GM18526 (cell line): ENCODE measurements around the gene EMC8.

Experiments used
- POLR2A ChIP-seq: IDR thresholded peaks from 3 replicates; pipeline ENCODE4 v1.6.1; 2011; ENCODE audit not compliant: insufficient read length; ENCODE audit errors: extremely low read depth

EMC8 gene

DNA sequence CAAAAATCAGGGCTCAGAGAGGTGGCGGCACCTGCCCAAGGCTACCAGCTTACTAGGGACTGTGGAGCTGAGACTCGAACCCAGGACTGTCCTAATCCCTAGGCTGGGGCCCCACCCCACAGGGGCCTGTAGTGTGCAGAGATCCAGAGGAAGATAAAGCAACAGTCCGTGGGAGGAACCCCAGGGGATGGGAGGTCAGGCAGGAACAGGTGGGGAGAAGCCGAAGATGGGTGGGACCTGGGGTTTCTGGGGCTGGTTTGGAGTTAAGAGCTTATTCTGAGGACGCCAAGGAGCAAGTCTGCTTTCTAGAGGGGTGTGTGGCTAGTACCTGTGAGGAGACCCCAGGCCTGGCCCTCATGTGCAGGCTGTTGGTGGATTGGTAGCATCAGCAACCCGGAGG lies 63.4 kb downstream of the EMC8 start:
- TF ChIP-seq POLR2A, result no peak

DNA sequence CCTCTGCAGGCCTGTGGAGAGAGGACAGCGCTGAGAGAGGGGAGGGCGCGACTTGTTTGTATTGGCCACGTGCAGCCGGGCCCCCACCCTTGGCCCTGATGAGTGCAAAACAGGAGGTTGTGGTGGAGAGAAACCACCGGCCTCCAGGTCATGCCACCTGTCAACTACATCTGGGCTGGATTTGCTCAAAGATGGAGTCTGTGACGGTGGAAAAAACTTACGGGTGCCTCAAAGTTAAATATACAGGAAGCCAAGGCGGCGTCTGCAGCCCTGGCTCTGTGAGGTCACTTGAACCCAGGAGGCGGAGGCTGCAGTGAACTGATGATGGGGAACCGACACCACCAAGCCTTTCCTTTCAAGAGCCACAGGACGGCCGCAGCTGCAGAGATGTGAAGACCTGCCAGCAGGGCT lies 64.1 kb downstream of the EMC8 start:
- no peak for TF ChIP-seq POLR2A

DNA sequence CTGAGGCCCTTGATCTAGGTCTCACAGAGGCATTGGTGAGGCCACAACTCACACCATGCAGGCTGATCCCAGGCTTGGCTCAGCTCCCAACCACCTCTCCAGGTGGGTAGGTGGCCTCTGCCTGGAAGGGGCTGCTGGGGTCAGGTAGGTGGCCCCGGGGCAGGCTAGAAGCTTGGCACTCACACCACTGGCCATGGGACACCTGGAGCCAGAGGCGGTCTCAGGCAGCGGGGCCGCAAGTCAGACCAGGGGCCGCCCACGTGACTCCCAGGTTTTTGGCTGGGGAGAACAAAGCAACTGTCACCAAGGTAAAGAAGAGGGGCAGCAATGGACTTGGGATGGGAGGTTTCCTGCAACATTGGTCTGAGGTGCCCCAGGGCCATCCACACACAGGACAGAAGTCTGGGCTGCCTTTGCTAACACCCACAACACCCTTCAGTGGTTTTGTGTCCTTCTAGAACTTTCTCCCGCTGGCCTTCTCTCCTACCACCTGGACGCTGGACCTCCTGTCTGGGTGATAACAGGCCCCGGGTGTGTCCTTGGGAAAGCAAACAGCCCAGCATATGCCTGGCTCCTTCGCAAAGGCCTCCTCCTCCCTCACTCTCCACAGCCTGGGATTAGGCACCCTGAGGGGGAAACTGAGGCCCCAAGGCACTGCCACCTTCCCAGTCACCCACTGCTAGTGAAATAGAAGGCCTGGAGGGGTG lies 64.9 kb downstream of the EMC8 start:
- TF ChIP-seq POLR2A, result no peak

DNA sequence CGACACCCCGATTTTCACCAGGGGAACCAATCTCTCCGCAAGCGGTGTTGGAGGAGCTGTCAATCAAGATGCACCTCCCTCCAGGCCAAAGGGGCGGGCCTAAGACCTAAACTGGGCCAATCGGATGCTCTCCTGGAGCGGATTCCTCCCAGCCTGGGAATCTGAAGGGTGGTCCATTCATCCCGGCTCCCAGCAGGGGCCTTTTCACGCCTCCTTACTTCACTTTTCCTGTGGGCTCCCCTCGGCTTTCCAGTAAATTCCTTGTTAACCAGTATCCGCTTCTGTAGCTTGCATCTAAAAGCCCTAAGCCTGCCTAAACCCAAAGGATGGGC lies 65.5 kb downstream of the EMC8 start:
- no peak for TF ChIP-seq POLR2A

DNA sequence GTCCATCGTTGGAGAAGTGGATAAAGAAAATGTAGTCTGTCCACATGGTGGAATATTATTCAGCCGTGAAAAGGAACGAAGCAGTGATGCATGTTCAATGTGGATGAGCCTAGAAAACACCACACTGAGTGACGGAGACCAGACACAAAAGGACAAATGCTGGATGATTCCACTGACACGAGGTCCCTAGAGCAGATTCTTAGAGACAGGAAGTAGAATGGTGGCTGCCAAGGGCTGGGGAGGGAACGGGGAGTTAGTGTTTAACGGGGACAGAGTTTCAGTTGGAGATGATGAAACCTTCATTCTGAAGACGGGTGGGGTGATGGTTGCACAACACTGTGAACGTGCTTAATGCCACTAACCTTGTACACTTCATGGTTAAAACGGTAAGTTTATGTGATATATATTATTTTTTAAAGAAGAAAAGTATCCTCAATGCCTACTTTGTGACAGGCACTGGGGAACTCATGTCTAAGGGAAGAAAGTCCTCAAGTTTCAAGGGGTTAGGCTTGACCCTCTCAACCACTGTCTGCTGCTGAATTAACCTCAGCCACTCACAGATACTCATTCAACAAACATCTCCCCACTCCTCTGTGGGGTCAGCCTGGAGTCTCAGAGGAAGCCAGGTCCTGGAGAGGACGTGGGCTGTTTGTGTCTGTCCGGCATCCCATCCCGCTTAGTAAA lies 66.0 kb downstream of the EMC8 start:
- no peak for TF ChIP-seq POLR2A

DNA sequence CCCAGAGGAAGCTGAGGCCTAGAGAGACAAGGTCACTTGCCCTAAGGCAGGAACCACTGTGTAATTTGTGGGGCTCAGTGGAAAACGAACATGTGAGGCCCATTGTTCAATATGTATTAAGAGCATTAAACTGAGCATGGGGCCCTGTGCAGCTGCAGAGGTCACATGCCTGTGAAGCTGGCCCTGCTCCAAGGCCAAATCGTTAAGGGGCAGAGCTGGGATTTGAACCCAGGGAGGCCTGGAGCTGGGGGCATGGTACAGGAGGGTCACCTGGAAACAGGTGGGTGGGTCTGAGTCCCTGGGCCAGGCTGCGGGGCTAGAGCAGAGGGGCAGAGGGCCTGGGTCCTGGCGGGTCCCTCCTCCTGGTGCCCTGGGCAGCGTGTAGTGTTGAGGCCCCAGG lies 68.2 kb downstream of the EMC8 start:
- TF ChIP-seq POLR2A, result no peak

DNA sequence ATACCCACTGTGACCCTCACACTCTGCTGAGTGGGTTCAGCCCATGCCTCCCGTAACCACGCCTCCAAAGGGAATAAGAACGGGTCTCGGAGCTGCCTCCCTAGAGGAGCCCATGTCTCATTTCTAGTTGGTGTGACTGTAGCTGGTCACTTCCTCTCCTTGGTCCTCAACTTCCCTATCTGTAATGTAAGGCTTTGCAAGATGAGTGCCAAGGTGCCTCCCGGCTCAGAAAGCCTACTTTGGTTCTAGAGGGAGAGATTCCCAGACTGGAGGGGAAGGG lies 69.2 kb downstream of the EMC8 start:
- TF ChIP-seq POLR2A, result no peak

DNA sequence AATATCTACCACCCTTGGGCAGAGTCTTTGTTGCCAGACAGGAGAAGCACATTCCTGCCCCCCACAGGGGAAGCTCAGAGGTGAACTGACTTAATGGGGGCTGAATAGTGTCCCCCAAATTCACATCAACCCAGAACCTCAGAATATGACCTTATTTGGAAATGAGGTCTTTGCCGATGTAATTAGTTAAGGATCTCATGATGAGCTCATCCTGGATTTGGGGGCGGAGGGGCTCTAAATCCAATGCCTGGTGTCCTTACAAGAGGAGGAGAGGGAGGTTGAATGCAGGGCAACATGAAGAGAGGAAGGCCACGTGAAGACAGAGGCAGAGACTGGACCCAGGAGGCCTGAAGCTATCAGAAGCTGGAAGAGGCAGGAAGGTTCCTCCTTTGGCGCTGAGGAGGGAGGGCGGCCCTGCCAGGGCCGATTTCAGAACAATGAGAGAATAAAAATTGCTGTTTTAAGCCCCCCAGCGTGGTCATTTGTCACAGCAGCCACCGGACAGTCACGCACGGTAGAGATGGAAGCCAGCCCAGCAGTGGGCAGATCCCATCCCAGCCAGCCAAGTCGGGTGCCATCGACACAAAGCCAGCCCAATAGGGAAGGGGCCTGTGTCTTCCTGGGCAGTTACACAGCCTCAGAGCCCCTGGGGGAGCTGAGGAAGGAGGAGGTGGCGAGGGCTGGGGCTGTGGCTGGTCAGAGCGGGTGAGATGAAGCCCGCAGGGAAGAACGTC lies 69.7 kb downstream of the EMC8 start:
- no peak for TF ChIP-seq POLR2A

DNA sequence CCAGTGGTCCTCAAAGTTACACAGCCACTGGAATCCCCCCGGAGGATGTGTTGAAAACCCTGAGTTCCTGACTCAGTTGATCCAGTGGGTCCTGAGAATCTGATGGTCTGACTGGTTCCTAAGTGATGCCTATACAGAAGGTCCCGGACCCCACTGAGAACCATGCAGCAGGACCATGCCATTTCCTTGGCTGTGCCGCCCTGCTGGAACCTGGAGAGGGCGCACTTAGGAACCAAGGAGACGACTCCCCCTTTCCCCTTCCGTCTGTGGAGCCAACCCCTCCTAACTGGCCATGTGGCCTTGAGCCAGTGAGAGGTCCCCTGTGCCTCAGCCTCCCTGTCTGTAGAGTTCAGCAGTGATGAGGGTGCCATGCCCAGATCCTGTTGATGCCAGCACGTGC lies 70.5 kb downstream of the EMC8 start:
- no peak for TF ChIP-seq POLR2A
